Hepatocyte (in vitro differentiated cells): ENCODE measurements around the gene DRAXIN.

Experiments used
- EZH2 ChIP-seq: fragments of 200-600 bp; sonication (generic); IDR thresholded peaks from 2 replicates; pipeline ENCODE4 v1.6.1; 2016; ENCODE audit warnings: antibody characterized with exemption, mild to moderate bottlenecking, borderline replicate concordance
- EZH2phosphoT487 ChIP-seq: fragments of 200-600 bp; sonication (generic); IDR thresholded peaks from one replicate; pipeline ENCODE4 v1.6.1; 2018; ENCODE audit warnings: antibody characterized with exemption, mild to moderate bottlenecking, low read depth, moderate library complexity; ENCODE audit not compliant: unreplicated experiment, severe bottlenecking
- TF ChIP-seq, protein P1 (sequence below): fragments of 200-600 bp; sonication (generic); IDR thresholded peaks from 2 replicates; pipeline ENCODE4 v1.5.1; 2016; ENCODE audit warnings: antibody characterized with exemption, mild to moderate bottlenecking; ENCODE audit not compliant: poor library complexity

DNA sequence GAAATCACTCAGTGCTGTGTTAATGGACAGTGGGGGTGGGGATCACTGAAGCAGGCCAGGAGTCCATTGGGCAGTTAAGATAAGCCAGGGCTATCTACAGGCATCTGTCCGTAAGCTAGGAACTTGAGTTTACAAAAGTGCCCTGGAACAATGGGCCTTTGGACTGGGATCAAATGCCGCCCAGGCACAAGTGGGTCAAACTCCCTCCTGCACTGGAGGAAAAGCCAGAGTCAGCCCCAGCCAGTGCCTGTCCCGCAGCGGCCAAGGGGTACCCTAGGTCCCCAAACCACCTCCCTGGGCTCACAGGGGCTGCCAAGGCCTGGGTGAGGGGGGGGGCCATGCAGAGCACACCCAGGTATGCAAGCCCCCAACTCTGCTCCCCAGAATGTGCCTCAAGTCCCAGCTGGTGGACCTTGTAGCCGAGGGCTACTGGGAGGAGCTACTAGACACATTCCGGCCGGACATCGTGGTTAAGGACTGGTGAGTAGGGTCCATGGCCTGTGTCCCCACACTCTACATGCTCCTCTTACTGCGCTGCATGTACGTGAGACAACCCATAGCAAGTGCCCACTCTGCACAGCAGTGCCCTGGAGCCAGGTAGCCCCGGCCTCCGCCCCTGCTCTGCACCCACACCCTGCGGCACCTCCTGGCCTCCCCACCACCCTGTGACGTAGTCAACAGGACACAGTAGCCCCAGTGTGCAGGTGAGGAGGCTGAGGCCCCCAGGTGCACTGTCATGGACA is 19.8 kb upstream of the DRAXIN start:
- TF ChIP-seq, protein P1, sequence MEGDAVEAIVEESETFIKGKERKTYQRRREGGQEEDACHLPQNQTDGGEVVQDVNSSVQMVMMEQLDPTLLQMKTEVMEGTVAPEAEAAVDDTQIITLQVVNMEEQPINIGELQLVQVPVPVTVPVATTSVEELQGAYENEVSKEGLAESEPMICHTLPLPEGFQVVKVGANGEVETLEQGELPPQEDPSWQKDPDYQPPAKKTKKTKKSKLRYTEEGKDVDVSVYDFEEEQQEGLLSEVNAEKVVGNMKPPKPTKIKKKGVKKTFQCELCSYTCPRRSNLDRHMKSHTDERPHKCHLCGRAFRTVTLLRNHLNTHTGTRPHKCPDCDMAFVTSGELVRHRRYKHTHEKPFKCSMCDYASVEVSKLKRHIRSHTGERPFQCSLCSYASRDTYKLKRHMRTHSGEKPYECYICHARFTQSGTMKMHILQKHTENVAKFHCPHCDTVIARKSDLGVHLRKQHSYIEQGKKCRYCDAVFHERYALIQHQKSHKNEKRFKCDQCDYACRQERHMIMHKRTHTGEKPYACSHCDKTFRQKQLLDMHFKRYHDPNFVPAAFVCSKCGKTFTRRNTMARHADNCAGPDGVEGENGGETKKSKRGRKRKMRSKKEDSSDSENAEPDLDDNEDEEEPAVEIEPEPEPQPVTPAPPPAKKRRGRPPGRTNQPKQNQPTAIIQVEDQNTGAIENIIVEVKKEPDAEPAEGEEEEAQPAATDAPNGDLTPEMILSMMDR: no peak
- TF ChIP-seq EZH2 (no peak), EZH2phosphoT487 (no peak)
